Neural cell (in vitro differentiated cells): ENCODE results near the gene TMEM9.

Experiments used
- CTCF ChIP-seq: fragments of 450-650 bp; IDR thresholded peaks from 2 replicates; pipeline ENCODE4 v1.5.1; 2014; ENCODE audit warnings: antibody characterized with exemption, mild to moderate bottlenecking, moderate library complexity; ENCODE audit not compliant: poor library complexity, severe bottlenecking
- EP300 ChIP-seq: fragments of 450-650 bp; conservative IDR thresholded peaks from 2 replicates; pipeline ENCODE4 v1.6.1; 2014; ENCODE audit warnings: antibody characterized with exemption, mild to moderate bottlenecking, moderate library complexity; ENCODE audit not compliant: poor library complexity, severe bottlenecking
- POLR2AphosphoS5 ChIP-seq: IDR thresholded peaks from 2 replicates; pipeline ENCODE4 v1.6.1; 2012
- RAD21 ChIP-seq: fragments of 450-650 bp; conservative IDR thresholded peaks from 2 replicates; pipeline ENCODE4 v1.6.1; 2014; ENCODE audit warnings: antibody characterized with exemption, mild to moderate bottlenecking, moderate library complexity
- REST ChIP-seq: IDR thresholded peaks from 2 replicates; pipeline ENCODE4 v1.6.1; 2012; ENCODE audit warnings: borderline replicate concordance

- TF ChIP-seq CTCF = no peak
- TF ChIP-seq REST = no peak
- TF ChIP-seq RAD21 = no peak
- no peak for TF ChIP-seq EP300
- no peak for TF ChIP-seq POLR2AphosphoS5
These were observed 63.7 kb downstream of the TMEM9 start for GRCh38 chr1:201090541-201090940.
